Thyroid gland (tissue), 4 donors: ENCODE data around the gene AKT1. TPM values are rescaled to one million over a fixed set of nuclear protein-coding genes. Genes with fewer than 3 reads are reported as not detected.

ENCODE experiments used
- DNase-seq, 2 donors: peaks; one replicate each; pipeline ENCODE4 v3.0.0-alpha.2; 2019
- H3K27ac ChIP-seq, 3 donors: fragments of 200-600 bp; sonication (generic); 1 replicate in 2 of 3; 2 replicates in 1 of 3; pipeline ENCODE4 v1.5.1; 2016 to 2019; ENCODE audit warnings: mild to moderate bottlenecking in 1 of 3, moderate library complexity in 1 of 3
- H3K27me3 ChIP-seq: fragments of 200-600 bp; sonication (generic); one replicate; pipeline ENCODE4 v1.5.1; 2019
- H3K36me3 ChIP-seq, 2 donors: fragments of 200-600 bp; sonication (generic); one replicate each; pipeline ENCODE4 v1.5.1; 2016 to 2019
- H3K4me1 ChIP-seq, 2 donors: fragments of 200-600 bp; sonication (generic); one replicate each; pipeline ENCODE4 v1.5.1; 2017 to 2019
- H3K4me3 ChIP-seq, 3 donors: fragments of 200-600 bp; sonication (generic); replicated peaks in 1 of 3; 1 replicate in 2 of 3; 2 replicates in 1 of 3; pipeline ENCODE4 v1.5.1; 2016; ENCODE audit warnings: mild to moderate bottlenecking in 1 of 3
- H3K9me3 ChIP-seq: fragments of 200-600 bp; sonication (generic); one replicate; pipeline ENCODE4 v1.5.1; 2017
- POLR2A ChIP-seq, 2 donors: fragments of 450-650 bp; IDR thresholded peaks; one replicate each; pipeline ENCODE4 v1.6.1; 2017; ENCODE audit warnings: antibody characterized with exemption in 2 of 2, mild to moderate bottlenecking in 2 of 2, moderate library complexity in 1 of 2
- WGBS, 2 donors: methylation state at CpG; one replicate each; pipeline ENCODE4 v1.1.5; 2017; 5-methylcytosine and 5-hydroxymethylcytosine counted together
- intact Hi-C: fragments of 100-400 bp; cut with DNase I; formaldehyde crosslinking; loops from one replicate; pipeline ENCODE4 v1.15.1; 2023
- total RNA-seq, 4 donors: library from RNA; depleted of rRNA; stranded (reverse); fragments of >200 nt; gene quantifications; one replicate each; pipeline ENCODE4 v1.2.3, GENCODE V29; 2016
- TF ChIP-seq, protein P1 (sequence below), 6 experiments: fragments of 200-600 bp in 3 of 6; fragments of 450-650 bp in 3 of 6; sonication (generic) in 3 of 6; IDR thresholded peaks; one replicate each; pipeline ENCODE4 v1.5.1; 2016 to 2019; ENCODE audit warnings: antibody characterized with exemption in 6 of 6, mild to moderate bottlenecking in 2 of 6, inconsistent platforms in 1 of 6, moderate library complexity in 1 of 6

Gene AKT1
- total RNA-seq, 4 donors from 2014 or later = 99.8 to 179 (median 152) TPM

GRCh38 chr14:104723651-104724406 is 71.7 kb downstream of the AKT1 start, which contains the start of gene ADSS1:
TSS of gene ADSS1 (plus strand) at chr14:104724229. CDS start at chr14:104724271, 42 bp downstream.
- TF ChIP-seq POLR2A (IDR thresholded peaks at IDR 0.05) = peak in 1 of 2 donors; percentile 64
- TF ChIP-seq, protein P1, sequence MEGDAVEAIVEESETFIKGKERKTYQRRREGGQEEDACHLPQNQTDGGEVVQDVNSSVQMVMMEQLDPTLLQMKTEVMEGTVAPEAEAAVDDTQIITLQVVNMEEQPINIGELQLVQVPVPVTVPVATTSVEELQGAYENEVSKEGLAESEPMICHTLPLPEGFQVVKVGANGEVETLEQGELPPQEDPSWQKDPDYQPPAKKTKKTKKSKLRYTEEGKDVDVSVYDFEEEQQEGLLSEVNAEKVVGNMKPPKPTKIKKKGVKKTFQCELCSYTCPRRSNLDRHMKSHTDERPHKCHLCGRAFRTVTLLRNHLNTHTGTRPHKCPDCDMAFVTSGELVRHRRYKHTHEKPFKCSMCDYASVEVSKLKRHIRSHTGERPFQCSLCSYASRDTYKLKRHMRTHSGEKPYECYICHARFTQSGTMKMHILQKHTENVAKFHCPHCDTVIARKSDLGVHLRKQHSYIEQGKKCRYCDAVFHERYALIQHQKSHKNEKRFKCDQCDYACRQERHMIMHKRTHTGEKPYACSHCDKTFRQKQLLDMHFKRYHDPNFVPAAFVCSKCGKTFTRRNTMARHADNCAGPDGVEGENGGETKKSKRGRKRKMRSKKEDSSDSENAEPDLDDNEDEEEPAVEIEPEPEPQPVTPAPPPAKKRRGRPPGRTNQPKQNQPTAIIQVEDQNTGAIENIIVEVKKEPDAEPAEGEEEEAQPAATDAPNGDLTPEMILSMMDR (IDR thresholded peaks at IDR 0.05) = peak; percentile 53 to 96 (median 72)
- intact Hi-C loops = no loop called here
- peak; percentile 70 to 75 for DNase-seq
- H3K9me3 ChIP-seq = no peaks in the 10 kb centered on the region
- peaks cover 15 to 24% of the 10 kb centered on the region in 2 donors for H3K4me1 ChIP-seq
- 4% methylated on average over 15 of the region's 82 CpGs; no CpG with 5 or more reads in 1 of the 2 donors for WGBS, 2 donors
- no peaks in the 10 kb centered on the region for H3K36me3 ChIP-seq
- H3K4me3 ChIP-seq = peak within 1 kb of the TSS; percentile 1 to 69 (median 61)
- H3K27me3 ChIP-seq = no peaks in the 10 kb centered on the region
- peak within 1 kb of the TSS in 2 of 3 donors; percentile 7 to 24 for H3K27ac ChIP-seq

DNA sequence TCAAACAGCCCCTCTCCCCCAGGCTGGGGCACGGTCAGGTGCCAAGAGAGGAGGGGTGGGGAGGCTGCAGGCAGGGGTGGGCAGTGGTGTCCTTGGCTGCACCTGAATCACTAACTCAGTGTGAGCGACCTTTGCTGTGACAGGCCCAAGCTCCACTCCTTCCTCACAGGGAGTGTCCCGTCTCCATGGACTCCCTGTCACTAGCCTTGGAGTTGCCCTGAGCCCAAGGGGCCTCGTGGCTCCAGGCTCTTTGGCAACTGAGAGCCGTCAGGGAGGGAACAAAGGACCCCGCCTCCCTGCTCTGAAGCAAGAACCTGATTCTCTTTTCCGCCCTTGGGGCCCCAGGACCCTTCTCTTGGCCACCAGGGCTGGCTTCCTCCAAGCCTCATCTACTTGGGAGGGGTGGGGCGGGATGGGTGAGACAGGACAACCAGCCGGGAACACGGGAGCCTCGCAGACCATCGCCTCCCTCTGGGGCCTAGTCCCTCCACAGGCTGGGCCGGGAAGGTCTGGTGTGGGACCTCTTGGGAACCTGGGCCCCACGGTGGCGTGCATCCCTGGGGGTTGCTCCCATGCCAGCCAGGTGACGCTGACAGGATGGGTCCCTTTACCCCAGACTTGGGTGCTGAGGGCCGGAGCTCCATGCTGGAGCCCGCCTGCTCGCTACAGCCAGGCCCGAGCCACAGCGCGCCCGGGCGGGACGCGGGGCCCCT is 72.5 kb downstream of the AKT1 start:
- H3K27me3 ChIP-seq = no peaks in the 10 kb centered on the region
- H3K27ac ChIP-seq = no peak overlapping the region
- no peaks in the 10 kb centered on the region for H3K9me3 ChIP-seq
- no peaks in the 10 kb centered on the region for H3K36me3 ChIP-seq
- intact Hi-C loops = no loop called here
- peak overlapping the region in 1 of 3 donors; percentile 69 for H3K4me3 ChIP-seq
- H3K4me1 ChIP-seq = peaks cover 15 to 24% of the 10 kb centered on the region in 2 donors
- TF ChIP-seq, protein P1 (IDR thresholded peaks at IDR 0.05) = no peak
- no peak for TF ChIP-seq POLR2A (IDR thresholded peaks at IDR 0.05)
- no peak for DNase-seq
- 75 to 85% methylated on average over 9 to 15 of the region's 26 CpGs for WGBS, 2 donors

GRCh38 chr14:104721505-104722431 is 73.8 kb downstream of the AKT1 start:
- WGBS, 2 donors = 92 to 93% methylated on average over 2 to 18 of the region's 18 CpGs
- no peak overlapping the region for H3K4me3 ChIP-seq
- no peaks in the 10 kb centered on the region for H3K27me3 ChIP-seq
- no peak for DNase-seq
- TF ChIP-seq, protein P1 (IDR thresholded peaks at IDR 0.05) = no peak
- no peak for TF ChIP-seq POLR2A (IDR thresholded peaks at IDR 0.05)
- no peak overlapping the region for H3K27ac ChIP-seq
- H3K36me3 ChIP-seq = no peaks in the 10 kb centered on the region
- H3K9me3 ChIP-seq = no peaks in the 10 kb centered on the region
- peaks cover 15 to 24% of the 10 kb centered on the region in 2 donors for H3K4me1 ChIP-seq
- intact Hi-C loops = no loop called here

Other genes starting within 250 kb of the AKT1 start
- gene C14orf180, start 216.0 kb downstream of the AKT1 start, total RNA-seq = 1 to 10 TPM in 1 of 4 donors, under 1 TPM in 3; 0.13 to 1.5 (median 0.53) TPM
- 1 to 10 TPM in 1 of 4 donors, not detected in 3; 3.1 TPM for gene TMEM179, start 191.0 kb downstream of the AKT1 start, total RNA-seq
- 10 to 100 TPM; 35.1 to 54.7 (median 42.5) TPM for gene INF2, start 106.1 kb downstream of the AKT1 start, total RNA-seq
- 10 to 100 TPM; 13.6 to 26.2 (median 18.9) TPM for gene ADSS1, start 71.5 kb downstream of the AKT1 start, total RNA-seq
- gene SIVA1, start 42.6 kb downstream of the AKT1 start, total RNA-seq = 100 to 1,000 TPM; 137 to 388 (median 239) TPM
- gene ZBTB42, start 5.4 kb upstream of the AKT1 start, total RNA-seq = 10 to 100 TPM; 12.9 to 29.4 (median 16.8) TPM
- 10 to 100 TPM; 18.3 to 46.2 (median 27.4) TPM for gene CEP170B, start 69.5 kb upstream of the AKT1 start, total RNA-seq
- gene PLD4, start 129.1 kb upstream of the AKT1 start, total RNA-seq = under 1 TPM in 2 of 4 donors, not detected in 2; 0.13 to 0.33 TPM
- gene AHNAK2, start 182.6 kb upstream of the AKT1 start, total RNA-seq = 10 to 100 TPM in 1 of 4 donors, 1 to 10 TPM in 3; 3.7 to 12.5 (median 6.9) TPM
- gene CLBA1, start 190.0 kb upstream of the AKT1 start, total RNA-seq = 10 to 100 TPM; 16.8 to 31.6 (median 20.9) TPM
- 1 to 10 TPM; 5.8 to 8.1 (median 7.3) TPM for gene CDCA4, start 225.3 kb upstream of the AKT1 start, total RNA-seq